SW480 (cell line): ENCODE measurements around the gene FBXO24.
"Not testable (repeated sequence)": the region's sequence is repeated elsewhere in the genome, so short reads cannot be mapped to it uniquely, and the experiment has no call there.

Experiments
- DNase-seq: peaks from one replicate; pipeline ENCODE4 v3.0.0-alpha.2; 2016; ENCODE audit warnings: low spot score

Gene FBXO24

DNA sequence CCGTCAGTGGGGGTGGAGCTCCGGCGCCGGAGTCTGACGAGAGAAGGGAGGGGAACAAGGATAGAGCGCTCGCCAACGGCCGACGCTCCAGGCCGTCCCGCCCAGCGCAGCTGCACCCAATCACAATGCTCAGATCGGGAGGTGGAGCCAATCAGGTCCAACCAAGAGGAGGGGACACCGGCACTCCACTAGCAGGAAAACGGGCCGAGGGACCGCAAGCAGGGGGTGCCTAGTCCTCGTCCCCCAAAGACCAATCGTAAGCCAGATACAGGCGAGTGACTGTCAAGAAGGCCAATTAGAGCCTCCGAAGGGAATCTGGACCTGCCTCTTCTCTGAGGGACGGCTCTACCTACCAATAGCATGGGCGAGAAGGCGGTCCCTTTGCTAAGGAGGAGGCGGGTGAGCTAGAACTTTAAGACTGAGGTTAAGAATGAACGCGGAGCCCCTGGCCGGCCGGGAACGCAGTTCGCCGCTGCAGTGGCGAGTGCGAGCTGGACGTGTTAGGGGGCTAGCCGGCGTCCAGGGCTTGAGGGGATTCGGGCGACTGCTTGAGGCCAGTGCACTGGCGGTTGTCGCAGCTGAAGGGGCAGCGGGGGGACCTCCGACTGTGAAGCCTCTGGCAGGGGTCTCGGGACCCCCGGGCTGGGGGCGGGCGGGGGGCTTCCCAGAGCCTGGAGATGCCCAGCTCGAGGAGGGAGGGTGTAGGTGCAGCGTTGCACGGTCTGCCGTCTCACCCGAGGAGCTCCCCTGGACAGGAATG lies at the start of gene FBXO24:
FBXO24 (plus strand) TSS at position 63 of the 760 bp plus-strand sequence; CDS start at position 361, 298 bp downstream.
- peak; percentile 100 for DNase-seq

DNA sequence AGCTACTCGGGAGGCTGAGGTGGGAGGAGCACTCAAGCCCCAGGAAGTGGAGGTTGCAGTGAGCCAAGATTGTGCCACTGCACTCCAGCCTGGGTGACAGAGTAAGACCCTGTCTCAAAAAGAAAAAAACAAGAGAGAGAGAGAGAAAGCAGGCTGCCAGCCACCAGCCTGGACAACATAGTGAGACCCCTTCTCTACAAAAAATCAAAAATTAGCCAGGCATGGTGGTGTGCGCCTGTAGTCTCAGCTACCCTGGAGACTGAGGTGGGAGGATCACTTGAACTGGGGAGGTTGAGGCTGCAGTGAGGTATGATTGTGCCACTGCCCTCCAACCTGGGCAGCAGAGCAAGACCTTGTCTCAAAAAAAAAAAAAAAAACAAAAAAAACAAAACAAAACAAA lies 49.4 kb upstream of the FBXO24 start:
- DNase-seq, result not testable (repeated sequence)

DNA sequence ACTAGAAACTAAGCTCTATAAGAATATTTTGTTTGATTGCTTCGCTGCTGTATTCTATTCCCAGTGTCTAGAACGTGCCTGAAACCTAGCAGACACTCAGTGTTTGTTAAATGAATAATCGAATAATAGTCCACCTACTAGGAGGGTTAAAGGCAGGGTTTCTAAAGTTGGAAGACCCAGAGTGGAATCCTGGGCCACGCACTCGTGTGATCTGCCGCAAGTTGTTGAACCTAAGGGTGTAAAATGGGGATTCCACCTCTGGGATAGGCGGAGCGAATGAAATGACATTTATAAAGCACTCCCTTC lies 47.8 kb upstream of the FBXO24 start:
- no peak for DNase-seq

DNA sequence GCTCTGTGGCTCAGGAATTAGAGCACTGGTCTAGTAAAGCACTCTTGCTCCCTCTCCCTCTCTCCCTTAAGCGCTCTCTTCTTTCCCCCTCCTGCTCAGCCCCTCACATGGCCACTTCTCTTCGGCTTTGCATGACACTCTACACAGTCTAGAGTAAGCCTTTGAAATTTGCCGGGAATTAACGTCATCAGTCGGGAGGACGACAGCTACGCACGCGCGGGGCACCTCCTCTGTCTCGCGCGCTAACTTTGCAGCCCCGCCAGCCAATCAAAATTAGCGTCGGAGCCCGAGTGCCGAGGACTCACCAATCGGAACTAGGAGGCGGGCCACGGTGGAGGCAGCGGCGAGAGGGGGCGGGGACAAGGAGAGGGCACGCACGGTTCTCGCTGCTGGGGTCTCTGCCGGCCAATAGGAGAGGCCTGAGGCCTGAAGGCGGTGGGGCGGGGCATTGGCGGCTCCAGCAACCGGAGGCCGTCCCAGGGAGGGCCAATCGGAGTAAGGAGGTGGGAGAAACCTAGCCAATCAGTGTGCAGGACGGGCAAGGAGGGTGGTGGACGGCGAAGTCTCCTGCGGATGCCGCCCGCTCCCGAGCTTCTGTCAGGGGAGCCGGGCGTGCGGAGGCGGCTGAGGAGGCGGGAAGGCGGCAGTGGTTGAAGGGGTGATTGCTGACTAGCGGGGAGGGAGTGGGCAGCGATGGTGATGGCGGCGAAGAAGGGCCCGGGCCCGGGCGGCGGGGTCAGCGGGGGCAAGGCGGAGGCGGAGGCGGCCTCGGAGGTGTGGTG lies 47.3 kb upstream of the FBXO24 start, which contains the start of gene AGFG2:
AGFG2 (plus strand) TSS at position 550 of the 782 bp plus-strand sequence; CDS start at position 694, 144 bp downstream.
- peak; percentile 100 for DNase-seq

DNA sequence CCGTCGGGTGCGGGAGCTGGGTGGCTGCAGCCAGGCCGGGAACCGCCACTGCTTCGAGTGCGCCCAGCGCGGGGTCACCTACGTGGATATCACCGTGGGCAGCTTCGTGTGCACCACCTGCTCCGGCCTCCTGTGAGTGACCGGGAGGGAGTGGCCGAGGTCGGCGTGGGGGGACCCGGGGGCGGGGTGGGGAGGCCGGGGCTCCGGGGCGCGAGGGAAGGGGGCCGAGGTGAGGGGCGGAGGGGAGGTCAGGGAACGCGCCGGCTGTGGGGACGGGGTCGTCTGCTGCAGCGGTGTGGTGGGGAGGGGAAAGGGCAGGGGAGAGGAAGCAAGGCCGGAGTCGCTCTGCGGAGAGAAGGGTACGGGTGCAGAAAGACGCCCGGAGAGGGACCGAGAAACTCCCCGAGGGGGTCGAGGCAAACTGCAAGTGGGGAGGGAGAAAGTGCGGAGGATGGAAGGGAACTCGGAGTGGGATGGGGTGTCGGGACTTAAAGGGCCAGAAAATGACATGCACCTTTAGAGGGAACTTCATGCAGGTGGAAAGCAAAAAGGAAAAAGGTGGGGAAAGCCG lies 46.6 kb upstream of the FBXO24 start:
- peak; percentile 51 for DNase-seq

- DNase-seq, result peak; percentile 54
Measured at GRCh38 chr7:100540073-100540723, 45.9 kb upstream of the FBXO24 start.

- DNase-seq, result not testable (repeated sequence)
Measured at GRCh38 chr7:100541309-100541708, 44.8 kb upstream of the FBXO24 start.

GRCh38 chr7:100543586-100543985 lies 42.5 kb upstream of the FBXO24 start:
- no peak for DNase-seq

DNA sequence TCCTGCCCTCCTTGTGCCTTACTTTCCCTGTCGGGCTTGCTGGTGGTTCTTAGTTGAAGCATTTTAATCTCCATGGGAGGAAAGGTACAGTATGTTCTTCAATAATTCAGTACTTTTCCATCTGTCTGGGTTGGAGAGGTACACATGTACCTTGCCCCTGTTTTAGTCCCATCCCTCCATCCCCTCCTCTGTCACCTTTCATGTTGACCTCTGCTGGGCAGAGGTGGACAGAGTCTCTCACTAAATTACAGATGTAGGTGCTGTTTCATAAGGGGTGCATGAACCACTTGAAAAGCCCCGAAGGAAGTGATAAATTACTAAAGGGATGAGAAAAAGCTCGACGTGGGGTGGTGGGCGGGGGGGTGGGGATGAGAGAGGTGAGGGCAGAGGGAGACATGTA lies 41.7 kb upstream of the FBXO24 start:
- DNase-seq, result no peak

GRCh38 chr7:100544967-100545359 lies 41.2 kb upstream of the FBXO24 start:
- DNase-seq, result no peak

DNA sequence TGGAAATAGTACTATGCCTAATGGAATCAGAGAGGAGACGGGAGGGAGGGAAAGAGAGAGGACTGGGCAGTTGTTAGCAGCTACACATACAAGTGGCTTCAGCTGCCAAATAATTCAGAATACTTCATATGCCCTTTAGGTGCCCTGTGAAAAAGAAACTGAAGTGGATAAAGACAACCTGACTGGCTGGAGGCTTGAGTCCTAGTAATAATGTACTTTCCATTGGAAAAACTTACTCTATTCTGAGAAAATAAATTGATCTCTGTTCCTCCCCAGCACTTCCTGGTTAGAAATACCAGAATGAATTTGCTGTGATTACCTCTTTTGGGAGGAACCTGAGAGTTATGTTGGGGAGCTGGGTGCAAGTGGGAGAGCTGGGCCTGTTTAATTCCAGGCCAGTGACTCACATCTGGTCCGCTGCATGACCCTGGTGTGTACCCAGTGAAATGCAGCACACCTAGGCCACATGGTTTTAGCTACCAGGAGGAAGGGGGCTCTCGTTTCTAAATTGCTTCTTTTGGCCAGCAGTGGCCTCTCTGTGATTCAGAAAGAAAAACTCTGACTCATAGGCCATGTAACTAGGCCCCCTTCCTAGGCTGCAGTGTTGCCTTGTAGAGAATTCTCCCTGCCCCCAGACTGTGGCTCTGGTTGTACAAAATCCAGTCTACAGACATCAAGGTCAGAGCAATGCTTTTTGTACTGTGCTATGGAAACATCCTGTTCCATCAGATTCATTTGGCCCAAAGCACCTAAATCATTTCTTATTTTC lies 40.6 kb upstream of the FBXO24 start:
- DNase-seq, result peak; percentile 98

DNA sequence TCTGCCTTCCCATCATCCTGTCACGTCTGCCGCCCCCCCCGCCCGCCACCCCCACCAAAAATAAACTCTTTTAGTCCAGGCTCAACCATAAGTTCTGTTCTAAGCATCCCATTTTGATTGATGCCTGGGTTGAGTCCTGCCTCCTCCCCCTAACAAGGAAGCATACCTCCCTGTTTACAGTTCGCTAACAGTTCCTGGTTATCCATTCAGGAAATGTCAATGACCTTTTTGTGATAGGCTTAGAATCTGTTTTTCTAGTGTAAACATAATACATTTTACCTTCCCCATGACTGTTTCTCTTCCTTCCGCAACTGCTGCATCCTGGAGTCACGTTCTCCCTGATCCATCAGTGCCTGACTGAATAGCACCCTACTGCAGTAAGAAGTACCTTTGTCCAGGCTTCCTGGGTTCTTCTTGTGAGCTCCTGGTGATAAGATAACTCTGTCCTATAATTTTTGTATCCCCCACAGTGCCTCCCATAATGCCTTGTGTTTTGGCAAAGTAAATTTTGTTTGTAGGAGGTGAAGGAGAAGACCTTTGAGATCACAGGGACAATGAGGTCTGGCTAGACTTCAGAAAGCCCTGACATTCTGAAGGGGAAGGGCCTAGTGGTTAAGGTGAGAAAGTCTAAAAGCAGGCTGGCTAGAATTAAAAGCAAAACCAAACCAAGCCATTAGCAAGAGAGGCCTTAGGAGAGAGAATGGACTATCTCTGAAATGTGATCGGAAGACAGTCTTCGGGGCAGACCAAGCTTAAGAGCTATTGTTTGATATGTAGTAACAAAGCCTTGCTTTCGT lies 39.8 kb upstream of the FBXO24 start:
- DNase-seq, result peak; percentile 40

DNA sequence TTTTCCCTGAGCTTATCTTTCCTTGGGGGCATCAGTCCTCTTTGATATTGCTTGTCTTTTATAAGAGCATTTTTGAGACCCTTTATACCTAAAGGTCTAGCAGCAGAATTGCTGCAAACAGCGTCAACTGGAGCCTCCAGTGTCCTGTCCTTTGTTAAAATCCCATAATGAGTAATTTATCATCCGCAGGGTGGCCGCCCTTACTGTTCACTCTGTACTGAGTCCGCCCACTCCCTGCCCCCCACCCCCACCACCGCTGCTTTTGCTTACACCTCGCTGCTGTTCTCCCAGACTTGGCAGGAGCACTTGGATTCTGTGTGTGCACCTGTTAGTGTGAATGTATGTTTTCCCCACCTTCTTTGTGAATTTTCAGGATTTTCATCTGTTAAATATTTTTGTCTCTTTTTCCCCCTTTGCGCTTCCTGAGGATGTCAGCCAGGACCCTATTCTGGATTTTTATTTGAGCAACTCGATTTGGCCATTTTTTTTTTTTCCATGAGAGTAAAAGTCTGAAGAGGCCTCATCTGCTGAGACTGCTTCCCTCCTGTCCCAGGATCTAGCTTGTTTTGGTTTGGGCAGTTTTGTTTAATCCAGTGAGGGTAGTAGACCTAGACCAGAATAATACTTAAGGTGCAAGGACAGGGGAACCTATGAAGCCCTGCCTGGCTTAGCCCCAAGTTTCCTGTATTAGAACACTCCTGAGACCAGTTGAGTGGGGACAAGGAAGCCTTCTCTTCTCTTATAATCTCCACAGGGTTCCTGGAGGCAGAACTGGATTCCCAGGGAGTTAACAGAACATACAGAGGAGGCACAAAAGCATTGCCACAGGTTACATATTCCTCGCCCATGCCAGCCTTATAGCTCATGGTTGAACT lies 39.0 kb upstream of the FBXO24 start:
- DNase-seq, result no peak

DNA sequence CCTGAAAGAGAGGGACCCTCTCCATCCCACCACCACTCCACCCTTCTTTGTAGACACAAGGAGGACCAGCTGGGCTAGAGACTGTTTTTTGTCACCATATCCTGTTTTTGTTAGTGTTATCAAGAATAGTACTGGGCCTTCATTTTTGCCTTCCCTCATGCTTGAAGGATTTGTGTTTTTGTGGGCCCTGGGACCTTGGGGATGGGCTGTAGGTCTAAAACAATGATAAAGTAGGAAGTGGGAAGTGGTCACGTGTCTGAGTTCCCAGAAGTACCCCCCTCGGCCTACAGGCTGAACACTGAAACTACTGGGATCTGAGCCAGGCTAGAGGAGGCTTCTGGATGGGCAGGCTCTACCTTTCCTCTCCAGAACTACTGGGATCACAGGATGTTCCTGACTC lies 38.3 kb upstream of the FBXO24 start:
- DNase-seq, result no peak

- DNase-seq, result not testable (repeated sequence)
Measured at GRCh38 chr7:100548446-100548845, 37.7 kb upstream of the FBXO24 start.

DNA sequence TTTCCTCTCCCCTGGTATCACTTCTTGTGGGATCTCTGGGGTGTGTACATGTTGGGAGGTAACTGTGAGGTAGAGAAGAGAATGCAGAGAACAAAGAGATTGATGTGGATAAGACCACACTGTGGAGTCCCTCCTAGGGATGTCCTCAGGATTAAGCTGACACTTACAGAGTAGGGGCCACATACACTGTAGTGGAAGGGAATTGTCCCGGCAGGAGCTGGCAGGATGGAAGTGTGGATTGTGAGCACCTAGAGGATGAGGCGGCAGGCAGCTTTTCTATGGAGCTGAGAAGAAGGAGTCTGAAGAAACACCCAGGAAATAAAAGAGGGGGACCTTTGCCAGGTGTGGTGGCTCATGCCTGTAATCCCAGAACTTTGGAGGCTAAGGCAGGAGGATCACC lies 33.6 kb upstream of the FBXO24 start:
- DNase-seq, result no peak

DNA sequence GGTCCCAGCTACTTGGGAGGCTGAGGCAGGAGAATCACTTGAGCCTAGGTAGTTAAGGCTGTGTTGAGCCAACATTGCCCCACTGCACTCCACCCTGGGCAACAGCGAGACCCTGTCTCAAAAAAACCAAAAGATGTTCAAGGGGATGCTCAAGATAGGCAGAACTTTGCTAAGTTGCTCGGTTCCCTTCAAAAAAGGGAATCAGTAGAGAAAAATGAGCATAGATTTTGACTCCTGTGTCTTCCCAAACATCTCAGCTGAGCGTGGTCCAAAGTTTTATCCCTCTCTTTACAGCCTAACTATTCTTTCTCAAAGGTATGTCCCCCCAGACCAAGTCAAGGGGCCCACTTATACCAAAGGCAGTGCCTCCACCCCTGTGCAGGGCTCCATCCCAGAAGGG lies 33.1 kb upstream of the FBXO24 start:
- no peak for DNase-seq

DNA sequence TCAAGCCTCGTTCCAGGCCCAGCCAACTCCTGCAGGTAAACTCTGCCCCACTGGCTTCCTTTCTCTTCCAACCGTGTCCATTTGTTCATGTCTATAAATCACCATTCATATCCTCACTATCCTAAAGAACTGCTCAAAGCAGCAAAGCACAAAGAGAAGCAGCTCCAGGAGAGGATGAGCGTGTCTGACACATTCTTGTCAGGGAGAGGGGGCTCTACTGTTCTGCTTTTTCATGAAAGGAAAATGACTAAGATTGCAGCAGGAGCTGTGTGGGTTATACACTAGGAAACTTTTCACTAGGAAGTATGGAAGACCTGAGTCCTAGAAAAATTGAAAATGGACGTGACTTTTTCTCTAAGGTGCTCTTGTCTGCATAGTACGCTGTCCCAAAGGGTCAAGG lies 30.4 kb upstream of the FBXO24 start:
- DNase-seq, result no peak

- DNase-seq, result no peak
Measured at GRCh38 chr7:100556541-100556940, 29.6 kb upstream of the FBXO24 start.

GRCh38 chr7:100559127-100559526 lies 27.0 kb upstream of the FBXO24 start:
- no peak for DNase-seq
